HepG2 (cell line): Measurements from ENCODE around the gene GLRX2. TPM values are rescaled to one million over a fixed set of nuclear protein-coding genes. Genes with fewer than 3 reads are reported as not detected.

ENCODE experiments used
- CTCF ChIP-seq: sonication (generic); formaldehyde crosslinking; IDR thresholded peaks from 2 replicates; pipeline ENCODE4 v1.5.0; 2020; ENCODE audit warnings: mild to moderate bottlenecking, missing genetic modification reagents, moderate library complexity
- ELF1 ChIP-seq: sonication (generic); formaldehyde crosslinking; IDR thresholded peaks from 2 replicates; pipeline ENCODE4 v1.4.0; 2020; ENCODE audit warnings: missing genetic modification reagents
- GPN1 ChIP-seq: sonication (generic); formaldehyde crosslinking; IDR thresholded peaks from 2 replicates; pipeline ENCODE4 v1.5.1; 2020; ENCODE audit warnings: missing genetic modification reagents, borderline replicate concordance
- GRHL1 ChIP-seq: sonication (generic); formaldehyde crosslinking; conservative IDR thresholded peaks from 2 replicates; pipeline ENCODE4 v1.8.0; 2022; ENCODE audit warnings: missing genetic modification reagents
- HIC2 ChIP-seq: sonication (generic); formaldehyde crosslinking; IDR thresholded peaks from 2 replicates; pipeline ENCODE4 v1.9.0; 2022; ENCODE audit warnings: low read depth, missing genetic modification reagents
- MTA3 ChIP-seq: sonication (generic); formaldehyde crosslinking; IDR thresholded peaks from 2 replicates; pipeline ENCODE4 v1.4.0; 2020; ENCODE audit warnings: missing genetic modification reagents
- PLSCR1 ChIP-seq: sonication (generic); formaldehyde crosslinking; IDR thresholded peaks from 2 replicates; pipeline ENCODE4 v1.5.0; 2020; ENCODE audit warnings: missing genetic modification reagents, mild to moderate bottlenecking, borderline replicate concordance
- RAD21 ChIP-seq: fragments of 450-650 bp; formaldehyde crosslinking; IDR thresholded peaks from 2 replicates; pipeline ENCODE4 v1.5.0; 2020; ENCODE audit warnings: mild to moderate bottlenecking
- RNF219 ChIP-seq: sonication (generic); formaldehyde crosslinking; IDR thresholded peaks from 2 replicates; pipeline ENCODE4 v1.5.0; 2020; ENCODE audit warnings: mild to moderate bottlenecking, missing genetic modification reagents
- SMAD1 ChIP-seq: sonication (generic); formaldehyde crosslinking; IDR thresholded peaks from 2 replicates; pipeline ENCODE4 v1.4.0; 2020; ENCODE audit warnings: missing genetic modification reagents, low read depth, mild to moderate bottlenecking, borderline replicate concordance
- ZKSCAN5 ChIP-seq: sonication (generic); formaldehyde crosslinking; IDR thresholded peaks from 2 replicates; pipeline ENCODE4 v1.5.1; 2020; ENCODE audit warnings: mild to moderate bottlenecking, missing genetic modification reagents
- ZNF18 ChIP-seq: sonication (generic); formaldehyde crosslinking; IDR thresholded peaks from 2 replicates; pipeline ENCODE4 v1.8.0; 2022; ENCODE audit warnings: mild to moderate bottlenecking, missing genetic modification reagents; ENCODE audit not compliant: insufficient replicate concordance
- ZNF335 ChIP-seq: sonication (generic); formaldehyde crosslinking; IDR thresholded peaks from 2 replicates; pipeline ENCODE4 v1.4.0; 2020; ENCODE audit warnings: missing genetic modification reagents
- ZNF562 ChIP-seq: sonication (generic); formaldehyde crosslinking; IDR thresholded peaks from 2 replicates; pipeline ENCODE4 v1.8.0; 2022; ENCODE audit warnings: missing genetic modification reagents, borderline replicate concordance
- ZNF784 ChIP-seq: sonication (generic); formaldehyde crosslinking; IDR thresholded peaks from 2 replicates; pipeline ENCODE4 v1.5.1; 2020; ENCODE audit warnings: missing genetic modification reagents, mild to moderate bottlenecking, borderline replicate concordance
- ZNF792 ChIP-seq: IDR thresholded peaks from 2 replicates; pipeline ENCODE4 v1.6.1; 2016
- polyA plus RNA-seq, 8 experiments: library from polyadenylated mRNA; depleted of rRNA in 3 of 8; stranded (reverse) in 7 of 8; unstranded in 1 of 8; fragments of >200 nt; fragmentation: Illumina TruSeq in 4 of 8; extraction: Trizol in 4 of 8; gene quantifications; 2 replicates each; pipeline versions ENCODE4 v1.2.1 to v1.2.3, GENCODE V29; 2011 to 2016; ENCODE audit warnings: low read depth in 4 of 8, missing spikeins in 1 of 8, mixed read lengths in 1 of 8; ENCODE audit not compliant: insufficient read depth in 1 of 8
- total RNA-seq, 5 experiments: library from RNA; depleted of rRNA; stranded (reverse); fragments of >200 nt; fragmentation: Illumina TruSeq; extraction: Trizol; gene quantifications; 2 replicates each; pipeline ENCODE4 v1.2.3, GENCODE V29; 2016; ENCODE audit warnings: low read depth in 1 of 5

Gene GLRX2
- total and polyA plus RNA-seq, 2 of the 13 experiments (the other 11 are each of a cell fraction or from before 2014, with no cell fraction given), result 11.9 to 39.0 TPM

- no peak; the same call in 1 of the 2 replicates for TF ChIP-seq GRHL1 (CRISPR knock-in tag)
- TF ChIP-seq PLSCR1, result no peak; the same call in 1 of the 2 replicates
- peak; percentile 100 for TF ChIP-seq ZNF335 (CRISPR knock-in tag)
- TF ChIP-seq ZNF784 (CRISPR knock-in tag), result peak; percentile 58; the same call in 1 of the 2 replicates
- TF ChIP-seq ZNF792 (CRISPR knock-in tag), result peak; percentile 80; the same call in 1 of the 2 replicates
- TF ChIP-seq HIC2, result peak; percentile 99
- TF ChIP-seq CTCF (CRISPR knock-in tag), result peak; percentile 98
- TF ChIP-seq MTA3 (CRISPR knock-in tag), result no peak
- TF ChIP-seq ZKSCAN5 (CRISPR knock-in tag), result no peak
- TF ChIP-seq SMAD1 (CRISPR knock-in tag), result no peak; the same call in 1 of the 2 replicates
- 0 out of 2 replicates have a peak, but pooled peaks have one; percentile 69 for TF ChIP-seq RNF219
- TF ChIP-seq GPN1 (CRISPR knock-in tag), result no peak
- no peak for TF ChIP-seq ZNF562 (CRISPR knock-in tag)
- peak; percentile 99 for TF ChIP-seq RAD21 (CRISPR knock-in tag)
- peak; percentile 66 for TF ChIP-seq ELF1
- TF ChIP-seq ZNF18 (CRISPR knock-in tag), result peak; percentile 82
Measured at GRCh38 chr1:193121616-193122593, 16.7 kb upstream of the GLRX2 start, which contains the start of gene CDC73 (continued).
